PC-3 (cell line): Measurements from ENCODE around the gene MYH15. TPM values are rescaled to one million over a fixed set of nuclear protein-coding genes. Genes with fewer than 3 reads are reported as not detected.

ENCODE experiments used
- ATAC-seq: fragments of 200-7000 bp; cut with Tn5 transposase; 2 replicates; pipeline ENCODE4 v1.9.1; 2020; ENCODE audit warnings: mild to moderate bottlenecking, moderate library complexity
- BruUV-seq: library from RNA; stranded (reverse); fragments of 400-500 nt; replicated peaks from 2 replicates; lab custom pipeline; 2021; lab: Mats Ljungman, UMichigan
- CTCF ChIA-PET: fragments of 300-600 bp; sonication (Branson Sonifier 250); formaldehyde crosslinking; loops from one replicate; lab custom pipeline; 2022; ENCODE audit warnings: antibody characterized with exemption; lab: Charles Lee
- POLR2A ChIA-PET: fragments of 300-600 bp; sonication (Branson Sonifier 250); formaldehyde crosslinking; loops from one replicate; lab custom pipeline; 2022; ENCODE audit warnings: antibody characterized with exemption; ENCODE audit not compliant: unreplicated experiment; lab: Charles Lee
- DNase-seq: peaks from one replicate; pipeline ENCODE4 v3.0.0-alpha.2; 2015
- H2AFZ ChIP-seq: fragments of 300-600 bp; sonication (generic); 2 replicates; pipeline ENCODE4 v1.6.0; 2016; ENCODE audit warnings: antibody characterized with exemption, low read length
- H3F3A ChIP-seq: fragments of 300-600 bp; sonication (generic); one replicate; pipeline ENCODE4 v1.6.0; 2017; ENCODE audit warnings: antibody characterized with exemption, low read length, control low read depth, mild to moderate bottlenecking; ENCODE audit not compliant: unreplicated experiment
- H3K27ac ChIP-seq: fragments of 300-600 bp; sonication (generic); 2 replicates; pipeline ENCODE4 v1.5.1; 2016; ENCODE audit warnings: mild to moderate bottlenecking, low read length
- H3K27me3 ChIP-seq: fragments of 300-600 bp; sonication (generic); 2 replicates; pipeline ENCODE4 v1.6.1; 2016; ENCODE audit warnings: low read length, mixed read lengths
- H3K36me3 ChIP-seq: fragments of 300-600 bp; sonication (generic); 2 replicates; pipeline ENCODE4 v1.6.1; 2016; ENCODE audit warnings: low read depth, mixed run types, low read length, mixed read lengths
- H3K4me1 ChIP-seq: fragments of 300-600 bp; sonication (generic); 2 replicates; pipeline ENCODE4 v1.5.1; 2016; ENCODE audit warnings: low read length; ENCODE audit not compliant: insufficient read depth
- H3K4me2 ChIP-seq: fragments of 300-600 bp; sonication (generic); 2 replicates; pipeline ENCODE4 v1.6.0; 2016; ENCODE audit warnings: low read length
- H3K4me3 ChIP-seq: fragments of 300-600 bp; sonication (generic); 2 replicates; pipeline ENCODE4 v1.5.1; 2016; ENCODE audit warnings: mild to moderate bottlenecking, low read length, mixed read lengths
- H3K79me2 ChIP-seq: fragments of 300-600 bp; sonication (generic); 2 replicates; pipeline ENCODE4 v1.6.1; 2017; ENCODE audit warnings: low read length, mixed read lengths
- H3K9ac ChIP-seq: fragments of 300-600 bp; sonication (generic); 2 replicates; pipeline ENCODE4 v1.6.0; 2016; ENCODE audit warnings: mild to moderate bottlenecking, low read length
- H3K9me2 ChIP-seq: fragments of 300-600 bp; sonication (generic); replicated peaks from 2 replicates; pipeline ENCODE4 v1.6.1; 2016; ENCODE audit warnings: mixed run types, low read length, mixed read lengths
- H3K9me3 ChIP-seq: fragments of 300-600 bp; sonication (generic); 2 replicates; pipeline ENCODE4 v1.6.1; 2016; ENCODE audit warnings: low read length, mixed read lengths
- H4K20me1 ChIP-seq: fragments of 300-600 bp; sonication (generic); 2 replicates; pipeline ENCODE4 v1.6.1; 2016; ENCODE audit warnings: low read length, mixed read lengths
- CTCF ChIP-seq: fragments of 300-600 bp; sonication (generic); conservative IDR thresholded peaks from 2 replicates; pipeline ENCODE4 v1.5.1; 2017; ENCODE audit warnings: antibody characterized with exemption, low read depth, mild to moderate bottlenecking, low read length
- EZH2 ChIP-seq: fragments of 300-600 bp; sonication (generic); IDR thresholded peaks from one replicate; pipeline ENCODE4 v1.6.1; 2017; ENCODE audit warnings: antibody characterized with exemption, mild to moderate bottlenecking, low read length; ENCODE audit not compliant: unreplicated experiment
- EZH2phosphoT487 ChIP-seq: fragments of 300-600 bp; sonication (generic); IDR thresholded peaks from 2 replicates; pipeline ENCODE4 v1.6.1; 2018; ENCODE audit warnings: mild to moderate bottlenecking, antibody characterized with exemption, low read length, borderline replicate concordance
- intact Hi-C: fragments of 100-400 bp; cut with micrococcal nuclease; formaldehyde crosslinking; loops from 2 replicates; pipeline ENCODE4 v1.9.0; 2023
- total RNA-seq: library from RNA; depleted of rRNA; stranded (reverse); fragments of >200 nt; gene quantifications from 2 replicates; pipeline ENCODE4 v1.2.3, GENCODE V29; 2014

MYH15 gene
- total RNA-seq, 1 experiment from 2014 or later = 2.4 TPM

- no peak for TF ChIP-seq EZH2phosphoT487
- TF ChIP-seq EZH2 = no peak
- no peak for TF ChIP-seq CTCF
- H2AFZ ChIP-seq = no peak overlapping the region
- ChIA-PET CTCF (no interaction called here), POLR2A (interaction anchor here (0.6 kb wide), 1 partner anchor 41 kb away, joined by 8 read pairs; no protein-coding TSS in a partner anchor)
- no peaks in the 10 kb centered on the region for H3K27me3 ChIP-seq
- H3K4me3 ChIP-seq = no peak overlapping the region
- H3K36me3 ChIP-seq = no peaks in the 10 kb centered on the region
- peaks cover 21% of the 10 kb centered on the region for H3K4me1 ChIP-seq
- H3K79me2 ChIP-seq = no peaks in the 10 kb centered on the region
- no peak overlapping the region for H3K27ac ChIP-seq
- H3K4me2 ChIP-seq = no peak overlapping the region
- H4K20me1 ChIP-seq = no peaks in the 10 kb centered on the region
- H3F3A ChIP-seq = no peaks in the 10 kb centered on the region
- intact Hi-C loops = no loop called here
- DNase-seq (no peak), ATAC-seq (no peak)
- BruUV-seq = no TSS peak
- H3K9me3 ChIP-seq = no peaks in the 10 kb centered on the region
- no peaks in the 10 kb centered on the region for H3K9me2 ChIP-seq
- no peak overlapping the region for H3K9ac ChIP-seq
Measured at GRCh38 chr3:108410531-108410984, 99.8 kb downstream of the MYH15 start.

- BruUV-seq = no TSS peak
- ATAC-seq = no peak
- no peak overlapping the region for H3K4me2 ChIP-seq
Measured at GRCh38 chr3:108409800-108410178, 100.6 kb downstream of the MYH15 start.

More at GRCh38 chr3:108409800-108410178, 100.6 kb downstream of the MYH15 start:
- no peak overlapping the region for H3K27ac ChIP-seq
- H3K79me2 ChIP-seq = no peaks in the 10 kb centered on the region
- intact Hi-C loops = no loop called here
- no peaks in the 10 kb centered on the region for H3F3A ChIP-seq
- H2AFZ ChIP-seq = no peak overlapping the region
- no peak overlapping the region for H3K4me3 ChIP-seq
- H3K9me2 ChIP-seq = no peaks in the 10 kb centered on the region
- H3K9ac ChIP-seq = no peak overlapping the region
- CTCF ChIA-PET = no interaction called here
- POLR2A ChIA-PET = no interaction called here
- H4K20me1 ChIP-seq = no peaks in the 10 kb centered on the region
- TF ChIP-seq EZH2phosphoT487 = no peak
- TF ChIP-seq CTCF = no peak
- no peak for TF ChIP-seq EZH2
- DNase-seq = no peak
- peaks cover 21% of the 10 kb centered on the region for H3K4me1 ChIP-seq
- H3K36me3 ChIP-seq = no peaks in the 10 kb centered on the region
- H3K27me3 ChIP-seq = no peaks in the 10 kb centered on the region
- H3K9me3 ChIP-seq = no peaks in the 10 kb centered on the region
